Activated CD4-positive, alpha-beta memory T cell treated with anti-CD3 and anti-CD28 coated beads, Interleukin-2, amount 10 ng/mL, durations not matched to agents 7 days and 5 days (primary cell): ENCODE measurements around the gene GUCA1A. TPM values are rescaled to one million over a fixed set of nuclear protein-coding genes. Genes with fewer than 3 reads are reported as not detected.

Experiments used
- CTCF ChIA-PET: fragments of 350-600 bp; sonication (Branson Sonifier 250); formaldehyde crosslinking; loops from one replicate; lab custom pipeline; 2021; ENCODE audit warnings: antibody characterized with exemption, inconsistent platforms; lab: Charles Lee
- POLR2A ChIA-PET: fragments of 350-600 bp; sonication (Branson Sonifier 250); formaldehyde crosslinking; loops from one replicate; lab custom pipeline; 2021; ENCODE audit warnings: antibody characterized with exemption; lab: Charles Lee
- DNase-seq: peaks from one replicate; pipeline ENCODE4 v3.0.0-alpha.2; 2020
- H3K27ac Mint-ChIP-seq: one replicate; pipeline ENCODE4 v1.8.0; 2021; ENCODE audit warnings: mild to moderate bottlenecking, mixed read lengths
- H3K27me3 Mint-ChIP-seq: one replicate; pipeline ENCODE4 v1.8.0; 2021; ENCODE audit warnings: mixed read lengths
- H3K36me3 Mint-ChIP-seq: one replicate; pipeline ENCODE4 v1.8.0; 2021; ENCODE audit warnings: low read depth, mixed read lengths
- H3K4me1 Mint-ChIP-seq: one replicate; pipeline ENCODE4 v1.8.0; 2021; ENCODE audit warnings: mixed read lengths
- H3K4me3 Mint-ChIP-seq: one replicate; pipeline ENCODE4 v1.8.0; 2021; ENCODE audit warnings: mild to moderate bottlenecking, mixed read lengths
- H3K9me3 Mint-ChIP-seq: one replicate; pipeline ENCODE4 v1.8.0; 2021; ENCODE audit warnings: mixed read lengths
- total RNA-seq, 2 experiments: library from RNA; stranded (reverse); gene quantifications; one replicate each; pipeline ENCODE4 v1.2.3, GENCODE V29; 2021

GUCA1A gene
- total RNA-seq, 2 experiments from 2014 or later: not detected

- no peak for DNase-seq
- Mint-ChIP-seq H3K9me3 (no peaks in the 10 kb centered on the region), H3K27me3 (peaks cover 19% of the 10 kb centered on the region), H3K4me3 (no peak overlapping the region), H3K4me1 (peaks cover 7% of the 10 kb centered on the region), H3K27ac (no peak overlapping the region), H3K36me3 (no peaks in the 10 kb centered on the region)
- POLR2A ChIA-PET: no interaction called here
- CTCF ChIA-PET: interaction anchor here (0.8 to 1.5 kb wide), 3 partner anchors 10 to 410 kb away, joined by 3 to 6 read pairs (median 3); no protein-coding TSS in a partner anchor
These were observed 35.9 kb upstream of the GUCA1A start for GRCh38 chr6:42137194-42137753.

GRCh38 chr6:42138190-42138589 lies 35.0 kb upstream of the GUCA1A start:
- H3K36me3 Mint-ChIP-seq: no peaks in the 10 kb centered on the region

GRCh38 chr6:42138630-42139619 lies 34.2 kb upstream of the GUCA1A start:
- Mint-ChIP-seq H3K27ac (no peak overlapping the region), H3K4me1 (peaks cover 11% of the 10 kb centered on the region), H3K4me3 (no peak overlapping the region), H3K27me3 (peaks cover 32% of the 10 kb centered on the region), H3K9me3 (no peaks in the 10 kb centered on the region), H3K36me3 (no peaks in the 10 kb centered on the region)
- ChIA-PET POLR2A (no interaction called here), CTCF (no interaction called here)
- DNase-seq: no peak

More at GRCh38 chr6:42138190-42138589, 35.0 kb upstream of the GUCA1A start:
- Mint-ChIP-seq H3K27ac (no peak overlapping the region), H3K27me3 (peaks cover 24% of the 10 kb centered on the region), H3K4me1 (peaks cover 11% of the 10 kb centered on the region), H3K4me3 (no peak overlapping the region), H3K9me3 (no peaks in the 10 kb centered on the region)
- no peak for DNase-seq
- ChIA-PET POLR2A (no interaction called here), CTCF (no interaction called here)

- H3K27me3 Mint-ChIP-seq: peaks cover 35% of the 10 kb centered on the region
- ChIA-PET CTCF (no interaction called here), POLR2A (no interaction called here)
- peaks cover 11% of the 10 kb centered on the region for H3K4me1 Mint-ChIP-seq
- H3K9me3 Mint-ChIP-seq: no peaks in the 10 kb centered on the region
- H3K36me3 Mint-ChIP-seq: no peaks in the 10 kb centered on the region
- DNase-seq: no peak
- H3K27ac Mint-ChIP-seq: no peak overlapping the region
- H3K4me3 Mint-ChIP-seq: no peak overlapping the region
These were observed 33.1 kb upstream of the GUCA1A start for GRCh38 chr6:42140032-42140431.

DNA sequence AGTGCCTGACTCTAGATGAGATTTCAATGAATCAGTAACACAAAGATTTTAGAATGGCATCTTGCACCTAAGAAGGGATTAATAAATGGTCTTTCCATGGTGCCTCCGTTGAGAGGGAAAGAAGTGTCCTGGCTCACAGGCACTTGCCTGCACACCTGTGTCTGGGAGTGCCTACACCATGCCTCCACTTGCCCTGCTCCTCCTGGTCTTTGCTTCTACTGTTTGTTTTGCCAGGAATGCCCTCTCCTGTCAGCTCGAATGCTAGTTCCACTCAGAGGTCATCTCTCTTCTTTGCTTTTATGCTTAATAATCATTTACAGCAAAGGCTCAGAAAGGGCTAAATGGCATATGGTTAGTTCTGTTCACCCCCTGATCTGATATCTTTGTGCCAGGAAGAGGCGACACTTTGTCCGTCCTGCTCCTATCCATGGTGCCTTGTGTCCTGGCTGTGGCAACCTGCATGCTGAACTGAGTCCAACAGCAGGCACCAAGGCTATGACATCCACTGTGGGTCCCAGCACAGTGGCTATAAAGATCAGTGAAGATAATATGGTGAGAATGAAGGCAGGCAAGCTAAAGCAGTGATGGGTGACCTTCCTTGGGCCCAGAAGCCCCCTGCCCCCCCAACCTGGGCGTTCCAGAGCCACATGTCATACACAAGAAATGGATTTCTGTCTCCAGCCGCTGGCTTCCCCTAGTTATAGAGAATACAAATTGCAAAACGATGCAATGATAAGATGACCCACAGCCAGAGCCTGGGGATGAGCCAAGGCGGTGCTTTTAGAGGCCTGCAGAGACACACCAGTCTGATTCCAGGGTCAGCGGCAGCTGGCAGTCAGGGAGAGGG lies 32.2 kb upstream of the GUCA1A start:
- peaks cover 11% of the 10 kb centered on the region for H3K4me1 Mint-ChIP-seq
- H3K27me3 Mint-ChIP-seq: peaks cover 35% of the 10 kb centered on the region
- ChIA-PET POLR2A (no interaction called here), CTCF (no interaction called here)
- H3K4me3 Mint-ChIP-seq: no peak overlapping the region
- no peak for DNase-seq
- H3K36me3 Mint-ChIP-seq: no peaks in the 10 kb centered on the region
- H3K27ac Mint-ChIP-seq: no peak overlapping the region
- H3K9me3 Mint-ChIP-seq: no peaks in the 10 kb centered on the region

DNA sequence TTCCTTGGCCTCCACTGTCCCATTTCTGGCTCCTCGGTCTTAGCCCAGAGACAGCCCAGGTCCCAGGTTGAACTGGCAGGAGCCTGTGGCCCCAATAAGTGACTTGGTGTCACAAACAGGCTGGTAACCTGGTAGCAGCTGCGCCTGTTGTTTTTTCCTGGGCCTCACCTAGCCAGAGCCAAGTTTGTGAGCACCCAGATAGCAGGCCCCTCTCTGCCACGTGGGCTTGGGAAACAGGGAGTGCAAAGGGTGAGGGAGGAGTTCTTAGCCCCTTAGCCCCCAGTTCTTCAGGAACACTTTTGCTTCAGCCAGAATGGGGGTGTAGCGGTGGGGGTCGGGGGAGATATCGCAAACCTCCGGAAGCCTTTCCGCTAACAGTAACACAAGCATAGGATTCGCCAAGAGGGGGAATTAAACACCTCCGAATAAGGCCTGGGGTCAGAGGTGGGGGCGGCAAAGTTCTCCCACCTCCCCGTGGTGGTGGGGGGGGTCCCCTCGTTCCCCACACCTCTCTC lies 31.5 kb upstream of the GUCA1A start:
- no peak for DNase-seq
- no peak overlapping the region for H3K4me3 Mint-ChIP-seq
- H3K36me3 Mint-ChIP-seq: no peaks in the 10 kb centered on the region
- ChIA-PET CTCF (no interaction called here), POLR2A (no interaction called here)
- H3K27ac Mint-ChIP-seq: no peak overlapping the region
- peaks cover 35% of the 10 kb centered on the region for H3K27me3 Mint-ChIP-seq
- H3K9me3 Mint-ChIP-seq: no peaks in the 10 kb centered on the region
- peaks cover 8% of the 10 kb centered on the region for H3K4me1 Mint-ChIP-seq

DNA sequence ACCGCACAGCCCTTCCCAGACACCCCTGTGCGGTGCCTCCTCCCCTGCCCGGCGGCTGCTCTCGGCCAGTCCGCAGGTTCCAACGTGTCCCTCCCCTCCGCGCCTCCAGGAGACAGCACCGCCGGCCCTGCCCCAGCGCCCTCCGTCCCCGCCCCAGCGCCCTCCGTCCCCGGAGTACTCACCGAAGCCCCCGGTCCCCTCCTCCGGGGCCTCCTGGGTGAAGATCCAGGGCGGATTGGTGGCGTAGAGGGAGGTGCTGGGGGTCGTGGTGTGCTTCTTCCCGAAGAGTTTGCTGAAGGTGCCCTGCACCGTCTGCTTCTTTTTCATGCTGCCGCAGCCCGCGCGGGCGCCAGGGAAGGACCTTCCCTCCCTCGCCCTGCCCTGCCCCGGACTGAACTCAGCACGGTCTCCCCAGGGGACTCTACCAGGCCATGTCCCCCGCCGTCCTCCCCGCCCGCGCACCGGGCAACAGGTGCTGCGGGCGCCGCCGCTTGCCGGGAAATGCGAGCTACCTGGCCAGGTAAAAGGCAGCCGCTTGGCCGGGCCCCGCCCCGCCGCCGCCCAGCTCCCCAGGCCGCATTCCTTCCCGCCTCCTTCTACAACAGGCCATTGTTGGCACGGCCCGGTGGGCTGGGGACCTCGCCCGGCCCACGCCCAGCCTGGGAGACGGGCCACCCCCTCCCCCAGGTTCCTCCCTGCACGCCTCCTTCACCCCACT lies 30.9 kb upstream of the GUCA1A start, which contains the start of gene C6orf132:
TSS of gene C6orf132 (minus strand) at position 503 of the 718 bp plus-strand sequence. CDS start at position 327, 176 bp downstream.
- Mint-ChIP-seq H3K4me3 (no peak within 1 kb of the TSS), H3K36me3 (no peaks in the 10 kb centered on the region), H3K4me1 (peaks cover 3% of the 10 kb centered on the region), H3K9me3 (no peaks in the 10 kb centered on the region), H3K27ac (no peak within 1 kb of the TSS), H3K27me3 (peaks cover 36% of the 10 kb centered on the region)
- DNase-seq: no peak
- CTCF ChIA-PET: no interaction called here
- POLR2A ChIA-PET: no interaction called here

- CTCF ChIA-PET: interaction anchor here (1.0 kb wide), 1 partner anchor 400 kb away, joined by 3 read pairs; no protein-coding TSS in a partner anchor
These were observed 26.0 kb upstream of the GUCA1A start for GRCh38 chr6:42147138-42147562.

DNA sequence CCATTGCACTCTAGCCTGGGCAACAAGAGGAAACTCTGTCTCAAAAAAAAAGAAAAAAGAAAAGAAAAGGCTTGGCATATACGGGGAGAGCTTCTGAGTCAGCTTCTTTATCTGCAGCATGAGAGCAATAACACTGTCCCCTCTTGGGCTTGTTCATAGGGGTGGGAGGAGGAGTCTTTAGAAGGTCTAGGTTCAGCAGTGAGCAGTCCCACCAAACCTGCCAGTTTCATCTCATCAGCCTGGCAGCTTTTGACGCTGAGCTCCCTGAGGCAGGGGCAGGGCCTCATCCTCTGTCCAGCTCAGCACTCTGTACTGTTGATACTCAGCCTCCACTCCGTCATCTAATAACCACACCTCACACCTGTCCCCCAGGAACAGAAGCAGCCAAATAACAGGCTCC lies 25.1 kb upstream of the GUCA1A start:
- no peaks in the 10 kb centered on the region for H3K9me3 Mint-ChIP-seq
- CTCF ChIA-PET: interaction anchor here (0.7 kb wide), 1 partner anchor 24 kb away, joined by 7 read pairs; no protein-coding TSS in a partner anchor
- peaks cover 13% of the 10 kb centered on the region for H3K27me3 Mint-ChIP-seq
- H3K4me3 Mint-ChIP-seq: no peak overlapping the region
- H3K36me3 Mint-ChIP-seq: no peaks in the 10 kb centered on the region
- POLR2A ChIA-PET: no interaction called here
- H3K4me1 Mint-ChIP-seq: no peaks in the 10 kb centered on the region
- no peak overlapping the region for H3K27ac Mint-ChIP-seq
- no peak for DNase-seq

More at GRCh38 chr6:42147138-42147562, 26.0 kb upstream of the GUCA1A start:
- no peak overlapping the region for H3K27ac Mint-ChIP-seq
- H3K36me3 Mint-ChIP-seq: no peaks in the 10 kb centered on the region
- H3K9me3 Mint-ChIP-seq: no peaks in the 10 kb centered on the region
- no peak for DNase-seq
- no peak overlapping the region for H3K4me3 Mint-ChIP-seq
- H3K27me3 Mint-ChIP-seq: peaks cover 17% of the 10 kb centered on the region
- POLR2A ChIA-PET: no interaction called here
- H3K4me1 Mint-ChIP-seq: peaks cover 3% of the 10 kb centered on the region

- Mint-ChIP-seq H3K9me3 (no peaks in the 10 kb centered on the region), H3K36me3 (no peaks in the 10 kb centered on the region), H3K27me3 (peaks cover 5% of the 10 kb centered on the region), H3K4me3 (no peak overlapping the region), H3K4me1 (no peaks in the 10 kb centered on the region), H3K27ac (no peak overlapping the region)
- DNase-seq: no peak
- ChIA-PET CTCF (no interaction called here), POLR2A (no interaction called here)
These were observed 22.9 kb upstream of the GUCA1A start for GRCh38 chr6:42150254-42150653.

- H3K36me3 Mint-ChIP-seq: no peaks in the 10 kb centered on the region
- H3K27me3 Mint-ChIP-seq: peaks cover 5% of the 10 kb centered on the region
- CTCF ChIA-PET: interaction anchor here (1.2 kb wide), 1 partner anchor 48 kb away, joined by 3 read pairs; no protein-coding TSS in a partner anchor
- no peaks in the 10 kb centered on the region for H3K9me3 Mint-ChIP-seq
- H3K4me3 Mint-ChIP-seq: no peak overlapping the region
- no peak for DNase-seq
- H3K27ac Mint-ChIP-seq: no peak overlapping the region
- POLR2A ChIA-PET: no interaction called here
- H3K4me1 Mint-ChIP-seq: no peaks in the 10 kb centered on the region
These were observed 21.1 kb upstream of the GUCA1A start for GRCh38 chr6:42152024-42152423.
